A673 (cell line): Measurements from ENCODE around the gene NSFL1C. TPM values are rescaled to one million over a fixed set of nuclear protein-coding genes. Genes with fewer than 3 reads are reported as not detected.
"Not testable (repeated sequence)": the region's sequence is repeated elsewhere in the genome, so short reads cannot be mapped to it uniquely, and the experiment has no call there.

Experiments used
- BruUV-seq: library from RNA; stranded (reverse); fragments of 400-500 nt; replicated peaks from 2 replicates; lab custom pipeline; 2021; lab: Mats Ljungman, UMichigan
- CTCF ChIA-PET: fragments of 300-600 bp; sonication (Branson Sonifier 250); formaldehyde crosslinking; loops from one replicate; lab custom pipeline; 2022; ENCODE audit warnings: antibody characterized with exemption; lab: Charles Lee
- POLR2A ChIA-PET: fragments of 300-600 bp; sonication (Branson Sonifier 250); formaldehyde crosslinking; loops from one replicate; lab custom pipeline; 2022; ENCODE audit warnings: antibody characterized with exemption; ENCODE audit not compliant: low non-redundant PET; lab: Charles Lee
- DNase-seq: peaks from one replicate; pipeline ENCODE4 v3.0.0-alpha.2; 2015; ENCODE audit warnings: low spot score
- H3K27ac ChIP-seq: fragments of 200-600 bp; sonication (generic); 2 replicates; pipeline ENCODE4 v1.5.1; 2016; ENCODE audit warnings: mixed run types, low read depth, mild to moderate bottlenecking, mixed read lengths, antibody characterized with exemption, low read length; ENCODE audit not compliant: poor library complexity, severe bottlenecking
- H3K27me3 ChIP-seq: fragments of 200-600 bp; sonication (generic); replicated peaks from 2 replicates; pipeline ENCODE4 v1.6.1; 2017; ENCODE audit warnings: mixed run types, low read depth, mild to moderate bottlenecking, mixed read lengths, antibody characterized with exemption, low read length; ENCODE audit not compliant: insufficient read depth, poor library complexity
- H3K36me3 ChIP-seq: fragments of 200-600 bp; sonication (generic); 2 replicates; pipeline ENCODE4 v1.6.1; 2016; ENCODE audit warnings: mixed run types, mild to moderate bottlenecking, mixed read lengths, antibody characterized with exemption, low read length; ENCODE audit not compliant: insufficient read depth, poor library complexity, severe bottlenecking
- H3K4me1 ChIP-seq: fragments of 200-600 bp; sonication (generic); 2 replicates; pipeline ENCODE4 v1.6.1; 2017; ENCODE audit warnings: mixed run types, mild to moderate bottlenecking, mixed read lengths, antibody characterized with exemption, low read length; ENCODE audit not compliant: insufficient read depth, poor library complexity, severe bottlenecking
- H3K4me3 ChIP-seq: fragments of 200-600 bp; sonication (generic); 2 replicates; pipeline ENCODE4 v1.5.1; 2016; ENCODE audit warnings: low read depth, mixed run types, mild to moderate bottlenecking, mixed read lengths, low read length; ENCODE audit not compliant: poor library complexity, severe bottlenecking
- H3K9me3 ChIP-seq: fragments of 200-600 bp; sonication (generic); 2 replicates; pipeline ENCODE4 v1.6.1; 2016; ENCODE audit warnings: mixed run types, low read depth, mild to moderate bottlenecking, mixed read lengths, antibody characterized with exemption, low read length; ENCODE audit not compliant: poor library complexity, severe bottlenecking
- EZH2 ChIP-seq: fragments of 200-600 bp; sonication (generic); IDR thresholded peaks from 2 replicates; pipeline ENCODE4 v1.6.1; 2017; ENCODE audit warnings: borderline replicate concordance, low read depth, mild to moderate bottlenecking, mixed read lengths, antibody characterized with exemption, low read length; ENCODE audit not compliant: poor library complexity, severe bottlenecking
- intact Hi-C: fragments of 100-400 bp; cut with micrococcal nuclease; formaldehyde crosslinking; loops from one replicate; pipeline ENCODE4 v1.10.0; 2022; ENCODE audit not compliant: unreplicated experiment
- total RNA-seq: library from RNA; stranded (reverse); gene quantifications from 2 replicates; pipeline ENCODE4 v1.2.3, GENCODE V29; 2021
- TF ChIP-seq, protein P1 (sequence below): fragments of 300-800, 200-600 bp; sonication (generic); conservative IDR thresholded peaks from 2 replicates; pipeline ENCODE4 v1.5.1; 2017; ENCODE audit warnings: low read depth, mild to moderate bottlenecking, antibody characterized with exemption, low read length, moderate library complexity, mixed read lengths

The NSFL1C gene
- total RNA-seq, 1 experiment from 2014 or later, result 158 TPM

DNA sequence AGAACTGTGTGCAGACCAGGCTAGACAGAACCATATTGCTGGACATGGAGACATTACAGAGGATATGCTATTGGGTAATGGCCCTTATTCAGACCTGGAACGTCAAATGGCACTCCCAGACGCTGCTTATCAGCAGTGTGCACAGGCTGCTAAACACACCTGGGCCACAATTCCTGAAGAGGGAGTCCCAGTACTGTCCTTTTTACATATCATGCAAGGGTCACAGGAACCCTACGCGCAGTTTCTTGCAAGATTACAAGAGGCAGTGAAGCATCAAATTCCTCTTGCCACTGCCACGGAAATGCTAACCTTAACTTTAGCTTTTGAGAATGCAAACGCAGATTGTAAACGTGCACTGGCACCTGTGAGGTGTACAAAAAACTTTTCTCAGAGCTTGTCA lies 68.5 kb downstream of the NSFL1C start:
- DNase-seq, BruUV-seq, H3K27me3 ChIP-seq, H3K4me3 ChIP-seq, H3K36me3 ChIP-seq, H3K9me3 ChIP-seq, H3K4me1 ChIP-seq, POLR2A ChIA-PET, H3K27ac ChIP-seq: not testable (repeated sequence)
- intact Hi-C loops, result loop anchor here (10.0 kb wide), 1 partner anchor 173 kb away; the partner anchor contains the start of gene RAD21L1
- CTCF ChIA-PET, result interaction anchor here (1.1 kb wide), 1 partner anchor 85 kb away, joined by 4 read pairs; no protein-coding TSS in a partner anchor

DNA sequence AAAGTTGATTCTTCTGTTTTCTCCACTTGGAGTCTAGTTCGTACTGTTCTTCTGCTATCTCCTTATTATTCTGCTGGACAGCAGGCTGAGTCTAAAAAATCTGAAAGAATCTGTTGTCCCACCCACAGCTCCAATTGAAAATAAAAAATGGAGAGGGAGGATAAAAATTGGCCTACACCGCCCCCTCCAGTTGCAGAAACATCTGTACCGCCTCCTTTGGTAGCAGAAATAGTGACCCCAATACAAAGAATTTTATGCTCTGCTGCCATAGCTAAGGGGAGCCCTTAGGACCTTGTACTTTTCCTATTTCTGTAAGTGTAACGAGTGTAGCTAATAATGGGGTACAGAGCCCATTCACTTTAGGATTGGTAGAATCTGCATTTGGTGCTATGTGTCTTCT lies 68.9 kb downstream of the NSFL1C start:
- no peaks in the 10 kb centered on the region for H3K9me3 ChIP-seq
- no peaks in the 10 kb centered on the region for H3K36me3 ChIP-seq
- ChIA-PET CTCF (interaction anchor here (0.6 to 1.1 kb wide), 2 partner anchors 74 to 85 kb away, joined by 3 to 4 read pairs; no protein-coding TSS in a partner anchor), POLR2A (interaction anchor here (0.7 kb wide), 1 partner anchor 44 kb away, joined by 3 read pairs; no protein-coding TSS in a partner anchor)
- DNase-seq, result no peak
- BruUV-seq, result no TSS peak
- no peak overlapping the region for H3K4me3 ChIP-seq
- H3K27me3 ChIP-seq, result peaks cover 7% of the 10 kb centered on the region
- H3K4me1 ChIP-seq, result peaks cover 7% of the 10 kb centered on the region
- no peak overlapping the region for H3K27ac ChIP-seq
- TF ChIP-seq EZH2, result no peak
- TF ChIP-seq, protein P1, sequence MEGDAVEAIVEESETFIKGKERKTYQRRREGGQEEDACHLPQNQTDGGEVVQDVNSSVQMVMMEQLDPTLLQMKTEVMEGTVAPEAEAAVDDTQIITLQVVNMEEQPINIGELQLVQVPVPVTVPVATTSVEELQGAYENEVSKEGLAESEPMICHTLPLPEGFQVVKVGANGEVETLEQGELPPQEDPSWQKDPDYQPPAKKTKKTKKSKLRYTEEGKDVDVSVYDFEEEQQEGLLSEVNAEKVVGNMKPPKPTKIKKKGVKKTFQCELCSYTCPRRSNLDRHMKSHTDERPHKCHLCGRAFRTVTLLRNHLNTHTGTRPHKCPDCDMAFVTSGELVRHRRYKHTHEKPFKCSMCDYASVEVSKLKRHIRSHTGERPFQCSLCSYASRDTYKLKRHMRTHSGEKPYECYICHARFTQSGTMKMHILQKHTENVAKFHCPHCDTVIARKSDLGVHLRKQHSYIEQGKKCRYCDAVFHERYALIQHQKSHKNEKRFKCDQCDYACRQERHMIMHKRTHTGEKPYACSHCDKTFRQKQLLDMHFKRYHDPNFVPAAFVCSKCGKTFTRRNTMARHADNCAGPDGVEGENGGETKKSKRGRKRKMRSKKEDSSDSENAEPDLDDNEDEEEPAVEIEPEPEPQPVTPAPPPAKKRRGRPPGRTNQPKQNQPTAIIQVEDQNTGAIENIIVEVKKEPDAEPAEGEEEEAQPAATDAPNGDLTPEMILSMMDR, result peak; percentile 45
- intact Hi-C loops, result loop anchor here (10.0 kb wide), 1 partner anchor 173 kb away; the partner anchor contains the start of gene RAD21L1

DNA sequence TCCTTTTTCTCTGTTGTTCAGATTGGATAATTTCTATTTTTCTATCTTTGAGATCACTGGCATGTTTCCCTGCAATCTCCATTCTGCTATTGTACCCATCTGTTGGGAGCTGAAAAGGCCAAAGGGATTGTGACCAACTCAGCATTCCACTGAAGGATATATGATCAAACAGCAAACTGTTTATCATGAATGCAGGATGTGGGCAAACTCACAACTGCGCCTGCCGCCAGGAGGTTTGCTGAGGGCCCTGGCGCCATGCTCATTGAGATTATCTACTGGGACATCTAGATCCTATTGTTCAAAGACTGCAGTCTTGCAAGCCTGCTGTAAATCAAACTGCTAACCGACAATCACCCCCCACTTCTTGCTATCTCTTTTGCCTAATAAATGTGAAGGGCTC lies 69.9 kb downstream of the NSFL1C start:
- H3K27ac ChIP-seq, result no peak overlapping the region
- H3K27me3 ChIP-seq, result peaks cover 7% of the 10 kb centered on the region
- DNase-seq, result no peak
- BruUV-seq, result no TSS peak
- no peaks in the 10 kb centered on the region for H3K36me3 ChIP-seq
- TF ChIP-seq EZH2, result no peak
- TF ChIP-seq, protein P1, result no peak
- H3K4me1 ChIP-seq, result peaks cover 7% of the 10 kb centered on the region
- CTCF ChIA-PET, result no interaction called here
- intact Hi-C loops, result loop anchor here (10.0 kb wide), 1 partner anchor 172 kb away; the partner anchor contains the start of gene RAD21L1
- POLR2A ChIA-PET, result no interaction called here
- H3K9me3 ChIP-seq, result no peaks in the 10 kb centered on the region
- H3K4me3 ChIP-seq, result no peak overlapping the region

DNA sequence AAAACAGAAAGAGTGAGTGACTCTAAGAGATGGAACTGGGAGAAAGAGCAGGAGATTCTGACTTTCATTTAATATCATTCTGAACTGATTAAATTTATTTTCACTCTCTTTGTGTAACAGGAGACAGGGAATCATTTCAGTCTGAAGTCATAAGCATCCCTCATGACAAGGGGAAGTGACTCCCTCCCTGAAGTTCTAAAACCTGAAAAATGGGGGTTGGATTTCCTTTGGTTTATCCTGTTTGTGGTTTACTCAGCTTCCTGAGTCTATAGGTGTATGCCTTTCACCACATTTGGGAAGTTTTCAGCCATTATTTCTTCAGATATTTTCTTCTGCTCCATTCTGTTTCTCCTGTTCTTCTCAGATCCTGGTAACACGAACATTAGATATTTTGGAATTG lies 70.4 kb downstream of the NSFL1C start:
- intact Hi-C loops, result loop anchor here (10.0 kb wide), 1 partner anchor 171 kb away; the partner anchor contains the start of gene RAD21L1
- CTCF ChIA-PET, result no interaction called here
- H3K27ac ChIP-seq, result no peak overlapping the region

More for the DNA sequence above, 70.4 kb downstream of the NSFL1C start:
- Histone ChIP-seq H3K4me3 (no peak overlapping the region), H3K9me3 (no peaks in the 10 kb centered on the region), H3K4me1 (peaks cover 11% of the 10 kb centered on the region), H3K27me3 (peaks cover 7% of the 10 kb centered on the region), H3K36me3 (no peaks in the 10 kb centered on the region)
- TF ChIP-seq, protein P1, result no peak
- no peak for TF ChIP-seq EZH2
- no TSS peak for BruUV-seq
- POLR2A ChIA-PET, result no interaction called here
- no peak for DNase-seq
